ENCODE results near the gene CALN1.

The CALN1 gene

GRCh38 chr7:72114129-72114528 is 298.0 kb downstream of the CALN1 start:
- DNase-seq (ENCODE audit: low spot score in 2 of 2), result no peak
- no peaks in the 10 kb centered on the region for H3K27me3 Mint-ChIP-seq
- ATAC-seq (replicated peaks; ENCODE audit: extremely low read depth, poor library complexity, severe bottlenecking), result no peak
- H3K9me3 Mint-ChIP-seq, result peaks cover 19% of the 10 kb centered on the region
- no peaks in the 10 kb centered on the region for H3K4me1 Mint-ChIP-seq
- H3K36me3 Mint-ChIP-seq (ENCODE audit: insufficient read depth), result no peaks in the 10 kb centered on the region
- H3K27ac Mint-ChIP-seq (ENCODE audit: low read depth), result no peak overlapping the region
- H3K4me3 Mint-ChIP-seq, result no peak overlapping the region

DNA sequence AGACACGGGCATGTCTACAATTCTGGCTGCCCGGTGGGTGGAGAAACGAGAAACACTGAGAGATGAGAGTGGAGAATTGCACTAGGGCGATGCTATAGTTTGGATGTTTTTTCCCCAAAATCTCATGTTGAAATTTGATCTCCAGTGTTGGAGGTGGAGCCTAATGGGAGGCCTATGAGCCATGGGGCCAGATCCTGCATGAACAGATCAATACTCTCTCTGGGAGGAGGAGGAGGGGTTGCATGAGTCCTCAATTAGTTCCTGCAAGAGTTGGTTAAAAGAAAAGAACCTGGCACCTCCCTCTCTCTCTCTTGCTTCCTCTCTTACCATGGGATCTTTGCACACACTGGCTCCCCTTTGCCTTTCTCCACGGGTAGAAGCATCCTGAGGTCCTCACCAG is 299.1 kb downstream of the CALN1 start:
- ATAC-seq (replicated peaks; ENCODE audit: extremely low read depth, poor library complexity, severe bottlenecking), result no peak

DNA sequence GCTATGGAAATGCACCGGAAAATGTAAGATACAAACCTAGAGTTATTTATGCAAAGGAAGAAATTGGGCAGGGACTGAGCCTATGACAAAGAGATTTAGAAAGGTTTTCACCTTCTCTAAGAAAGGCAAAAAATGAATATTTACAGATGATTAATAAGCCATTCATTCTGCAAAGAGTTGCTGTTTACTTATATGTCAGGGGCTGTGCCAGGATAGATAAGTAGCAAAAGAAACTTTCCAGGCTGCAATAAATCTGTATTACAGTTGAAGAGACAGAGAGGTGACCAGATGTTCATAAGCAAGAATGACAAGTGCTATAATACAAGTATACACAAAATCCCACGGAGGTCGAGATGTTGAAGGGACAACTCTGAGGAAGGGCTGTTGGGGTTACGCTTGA is 299.6 kb downstream of the CALN1 start:
- DNase-seq (ENCODE audit: low spot score in 2 of 2) (no peak), ATAC-seq (replicated peaks; ENCODE audit: extremely low read depth, poor library complexity, severe bottlenecking) (no peak)
- no peak overlapping the region for H3K4me3 Mint-ChIP-seq
- H3K27ac Mint-ChIP-seq (ENCODE audit: low read depth), result no peak overlapping the region
- H3K4me1 Mint-ChIP-seq, result no peaks in the 10 kb centered on the region
- H3K9me3 Mint-ChIP-seq, result peaks cover 31% of the 10 kb centered on the region
- no peaks in the 10 kb centered on the region for H3K36me3 Mint-ChIP-seq (ENCODE audit: insufficient read depth)
- H3K27me3 Mint-ChIP-seq, result no peaks in the 10 kb centered on the region

More for the DNA sequence above, 299.1 kb downstream of the CALN1 start:
- DNase-seq (ENCODE audit: low spot score in 2 of 2), result no peak
- H3K9me3 Mint-ChIP-seq, result peaks cover 27% of the 10 kb centered on the region
- H3K4me1 Mint-ChIP-seq, result no peaks in the 10 kb centered on the region
- H3K27ac Mint-ChIP-seq (ENCODE audit: low read depth), result no peak overlapping the region
- H3K4me3 Mint-ChIP-seq, result no peak overlapping the region
- no peaks in the 10 kb centered on the region for H3K27me3 Mint-ChIP-seq
- H3K36me3 Mint-ChIP-seq (ENCODE audit: insufficient read depth), result no peaks in the 10 kb centered on the region

DNA sequence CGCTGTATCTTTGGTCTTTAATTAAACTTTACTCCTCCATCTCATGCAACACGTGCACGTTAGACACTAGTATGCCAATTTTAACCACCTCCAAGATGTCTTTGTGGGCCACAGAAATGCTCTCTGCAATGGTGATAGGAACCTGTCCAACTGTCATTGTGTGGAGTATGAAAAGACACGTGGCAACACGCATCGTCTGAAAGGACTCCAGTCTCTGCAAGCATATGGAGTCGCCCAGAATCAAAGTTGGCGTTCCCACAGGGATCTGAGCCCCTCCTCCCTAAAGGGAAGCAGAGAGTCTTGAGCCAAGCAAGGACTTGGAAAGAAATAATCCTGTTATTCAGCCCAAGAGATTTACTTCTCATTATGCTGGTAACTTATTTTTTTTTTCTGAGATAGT is 301.1 kb downstream of the CALN1 start:
- no peak for ATAC-seq (replicated peaks; ENCODE audit: extremely low read depth, poor library complexity, severe bottlenecking)

DNA sequence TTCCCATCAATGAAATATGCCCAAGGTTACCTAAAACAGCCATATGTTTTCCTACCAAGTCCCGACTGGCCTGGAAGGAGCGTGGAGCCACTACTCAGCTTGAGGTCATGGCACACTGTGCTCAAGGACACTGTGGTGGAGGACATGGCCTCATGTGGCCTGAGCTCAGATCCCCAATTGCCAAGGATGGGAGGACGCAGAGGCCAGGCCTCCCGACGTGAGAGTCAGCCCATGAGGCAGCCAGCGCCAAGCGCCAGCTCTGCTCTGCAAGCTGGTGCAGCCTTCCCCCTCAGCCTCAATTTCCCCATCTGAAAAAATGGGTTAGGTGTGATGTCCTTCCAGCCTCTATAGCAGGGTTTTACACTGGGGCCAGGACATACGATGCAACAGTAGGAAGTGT is 302.6 kb downstream of the CALN1 start:
- H3K4me1 Mint-ChIP-seq, result no peaks in the 10 kb centered on the region
- ATAC-seq (replicated peaks; ENCODE audit: extremely low read depth, poor library complexity, severe bottlenecking), result no peak
- DNase-seq (ENCODE audit: low spot score in 2 of 2), result no peak
- H3K27me3 Mint-ChIP-seq, result no peaks in the 10 kb centered on the region
- no peaks in the 10 kb centered on the region for H3K36me3 Mint-ChIP-seq (ENCODE audit: insufficient read depth)
- H3K9me3 Mint-ChIP-seq, result peaks cover 35% of the 10 kb centered on the region
- no peak overlapping the region for H3K4me3 Mint-ChIP-seq
- H3K27ac Mint-ChIP-seq (ENCODE audit: low read depth), result no peak overlapping the region

More for the DNA sequence above, 301.1 kb downstream of the CALN1 start:
- no peak overlapping the region for H3K4me3 Mint-ChIP-seq
- no peaks in the 10 kb centered on the region for H3K36me3 Mint-ChIP-seq (ENCODE audit: insufficient read depth)
- DNase-seq (ENCODE audit: low spot score in 2 of 2), result no peak
- H3K4me1 Mint-ChIP-seq, result no peaks in the 10 kb centered on the region
- no peaks in the 10 kb centered on the region for H3K27me3 Mint-ChIP-seq
- H3K27ac Mint-ChIP-seq (ENCODE audit: low read depth), result no peak overlapping the region
- H3K9me3 Mint-ChIP-seq, result peaks cover 32% of the 10 kb centered on the region

- Mint-ChIP-seq H3K4me1 (no peaks in the 10 kb centered on the region), H3K4me3 (no peak overlapping the region), H3K36me3 (ENCODE audit: insufficient read depth) (no peaks in the 10 kb centered on the region), H3K9me3 (peaks cover 35% of the 10 kb centered on the region), H3K27ac (ENCODE audit: low read depth) (no peak overlapping the region), H3K27me3 (no peaks in the 10 kb centered on the region)
- DNase-seq (ENCODE audit: low spot score in 2 of 2) (no peak), ATAC-seq (replicated peaks; ENCODE audit: extremely low read depth, poor library complexity, severe bottlenecking) (no peak)
These were observed 305.7 kb downstream of the CALN1 start for GRCh38 chr7:72106405-72106804.

DNA sequence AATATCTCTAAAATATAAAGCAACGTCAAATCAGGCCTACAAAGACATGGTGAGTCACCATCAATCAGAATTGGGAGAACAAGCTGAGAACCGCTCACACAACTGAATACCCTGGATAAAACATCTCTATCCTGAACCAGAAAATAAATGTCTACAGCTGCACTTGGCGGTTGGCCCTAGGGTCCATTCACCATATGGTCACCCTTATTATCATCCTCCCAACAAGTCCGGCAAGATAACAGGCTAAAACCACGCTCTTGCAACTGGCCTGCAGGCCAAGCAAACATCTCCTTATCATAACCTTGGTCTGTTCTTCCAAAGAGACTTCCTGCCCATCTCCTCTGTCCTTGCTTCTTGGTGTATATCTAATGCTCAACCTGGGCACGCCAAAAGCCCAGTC is 310.7 kb downstream of the CALN1 start:
- Mint-ChIP-seq H3K27me3 (no peaks in the 10 kb centered on the region), H3K9me3 (peaks cover 20% of the 10 kb centered on the region), H3K4me3 (no peak overlapping the region), H3K4me1 (no peaks in the 10 kb centered on the region), H3K36me3 (ENCODE audit: insufficient read depth) (no peaks in the 10 kb centered on the region), H3K27ac (ENCODE audit: low read depth) (no peak overlapping the region)
- ATAC-seq (replicated peaks; ENCODE audit: extremely low read depth, poor library complexity, severe bottlenecking) (no peak), DNase-seq (ENCODE audit: low spot score in 2 of 2) (no peak)

GRCh38 chr7:72099784-72100183 is 312.4 kb downstream of the CALN1 start:
- H3K36me3 Mint-ChIP-seq (ENCODE audit: insufficient read depth), result no peaks in the 10 kb centered on the region

GRCh38 chr7:72098807-72099580 is 313.1 kb downstream of the CALN1 start:
- H3K27me3 Mint-ChIP-seq, result no peaks in the 10 kb centered on the region
- H3K9me3 Mint-ChIP-seq, result peaks cover 7% of the 10 kb centered on the region
- DNase-seq (ENCODE audit: low spot score in 2 of 2) (no peak), ATAC-seq (replicated peaks; ENCODE audit: extremely low read depth, poor library complexity, severe bottlenecking) (no peak)
- H3K27ac Mint-ChIP-seq (ENCODE audit: low read depth), result no peak overlapping the region
- H3K4me3 Mint-ChIP-seq, result no peak overlapping the region
- no peaks in the 10 kb centered on the region for H3K36me3 Mint-ChIP-seq (ENCODE audit: insufficient read depth)
- no peaks in the 10 kb centered on the region for H3K4me1 Mint-ChIP-seq

More at GRCh38 chr7:72099784-72100183, 312.4 kb downstream of the CALN1 start:
- Mint-ChIP-seq H3K4me3 (no peak overlapping the region), H3K27ac (ENCODE audit: low read depth) (no peak overlapping the region), H3K27me3 (no peaks in the 10 kb centered on the region), H3K9me3 (peaks cover 7% of the 10 kb centered on the region), H3K4me1 (no peaks in the 10 kb centered on the region)
- no peak for DNase-seq (ENCODE audit: low spot score in 2 of 2)
- no peak for ATAC-seq (replicated peaks; ENCODE audit: extremely low read depth, poor library complexity, severe bottlenecking)

DNA sequence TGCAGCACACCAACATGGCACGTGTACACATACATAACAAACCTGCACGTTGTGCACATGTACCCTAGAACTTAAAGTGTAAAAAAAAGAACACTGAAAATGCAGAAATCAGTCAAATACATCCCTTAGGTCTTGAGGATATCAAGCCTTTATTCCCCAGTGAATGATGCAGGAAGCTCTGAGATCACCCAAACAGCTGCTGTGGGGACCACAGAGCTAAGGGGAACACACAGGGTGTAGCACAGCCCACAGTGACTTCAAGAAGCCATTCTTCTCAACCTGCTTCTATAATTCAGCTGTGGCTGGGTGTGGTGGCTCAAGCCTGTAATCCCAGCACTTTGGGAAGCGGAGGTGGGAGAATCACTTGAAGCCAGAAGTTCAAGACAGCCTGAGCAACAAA is 314.9 kb downstream of the CALN1 start:
- ATAC-seq (replicated peaks; ENCODE audit: extremely low read depth, poor library complexity, severe bottlenecking) (no peak), DNase-seq (ENCODE audit: low spot score in 2 of 2) (no peak)
- H3K4me1 Mint-ChIP-seq, result no peaks in the 10 kb centered on the region
- H3K27me3 Mint-ChIP-seq, result no peaks in the 10 kb centered on the region
- no peak overlapping the region for H3K4me3 Mint-ChIP-seq
- H3K36me3 Mint-ChIP-seq (ENCODE audit: insufficient read depth), result no peaks in the 10 kb centered on the region
- no peaks in the 10 kb centered on the region for H3K9me3 Mint-ChIP-seq
- H3K27ac Mint-ChIP-seq (ENCODE audit: low read depth), result no peak overlapping the region

- DNase-seq (ENCODE audit: low spot score in 2 of 2) (no peak), ATAC-seq (replicated peaks; ENCODE audit: extremely low read depth, poor library complexity, severe bottlenecking) (no peak)
- H3K9me3 Mint-ChIP-seq, result no peaks in the 10 kb centered on the region
- no peak overlapping the region for H3K4me3 Mint-ChIP-seq
- no peaks in the 10 kb centered on the region for H3K4me1 Mint-ChIP-seq
- no peaks in the 10 kb centered on the region for H3K27me3 Mint-ChIP-seq
- no peaks in the 10 kb centered on the region for H3K36me3 Mint-ChIP-seq (ENCODE audit: insufficient read depth)
- no peak overlapping the region for H3K27ac Mint-ChIP-seq (ENCODE audit: low read depth)
These were observed 319.4 kb downstream of the CALN1 start for GRCh38 chr7:72092769-72093168.

GRCh38 chr7:72087926-72088325 is 324.2 kb downstream of the CALN1 start:
- Mint-ChIP-seq H3K4me1 (no peaks in the 10 kb centered on the region), H3K4me3 (no peak overlapping the region), H3K36me3 (ENCODE audit: insufficient read depth) (no peaks in the 10 kb centered on the region), H3K9me3 (peaks cover 6% of the 10 kb centered on the region), H3K27me3 (no peaks in the 10 kb centered on the region), H3K27ac (ENCODE audit: low read depth) (no peak overlapping the region)
- DNase-seq (ENCODE audit: low spot score in 2 of 2) (no peak), ATAC-seq (replicated peaks; ENCODE audit: extremely low read depth, poor library complexity, severe bottlenecking) (no peak)

DNA sequence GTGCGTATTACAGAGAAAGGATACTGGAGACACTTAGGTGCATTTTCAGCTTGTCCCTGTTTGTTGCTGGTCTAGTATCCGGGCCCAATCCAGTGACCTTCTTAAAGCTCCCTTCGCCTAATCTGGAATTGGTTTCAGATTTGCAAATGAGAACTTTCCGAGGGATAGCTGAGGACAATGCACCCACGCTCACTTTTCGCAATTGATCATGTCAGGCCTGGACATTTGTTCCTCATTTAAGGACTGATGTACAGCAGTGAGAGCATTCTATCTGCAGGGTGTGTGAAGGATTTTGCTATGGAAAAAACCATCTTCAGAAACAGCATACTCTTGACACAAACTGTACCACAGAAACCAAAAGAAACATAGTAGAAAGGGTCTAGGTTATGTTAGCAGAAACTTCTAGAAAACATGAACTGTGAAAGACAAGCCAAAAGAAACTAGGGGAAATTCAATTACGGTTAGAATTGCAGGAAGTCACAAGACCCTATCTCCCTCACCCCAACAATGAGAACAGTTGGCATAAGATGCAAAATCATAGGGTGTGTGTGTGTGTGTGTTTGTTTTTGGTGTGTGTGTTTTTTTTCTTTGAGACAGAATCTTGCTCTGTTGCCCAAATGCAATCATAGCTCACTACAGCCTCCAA is 331.1 kb downstream of the CALN1 start:
- Mint-ChIP-seq H3K27me3 (no peaks in the 10 kb centered on the region), H3K27ac (ENCODE audit: low read depth) (no peak overlapping the region), H3K4me1 (no peaks in the 10 kb centered on the region), H3K4me3 (no peak overlapping the region), H3K9me3 (peaks cover 12% of the 10 kb centered on the region), H3K36me3 (ENCODE audit: insufficient read depth) (no peaks in the 10 kb centered on the region)
- DNase-seq (ENCODE audit: low spot score in 2 of 2), result no peak
- no peak for ATAC-seq (replicated peaks; ENCODE audit: extremely low read depth, poor library complexity, severe bottlenecking)
